ENCODE measurements around the gene CCSER1.

CCSER1 gene

GRCh38 chr4:90127223-90127705 lies at the start of gene CCSER1:
TSS of gene CCSER1 (plus strand) at chr4:90127394.
- peak; percentile 87 for DNase-seq

DNA sequence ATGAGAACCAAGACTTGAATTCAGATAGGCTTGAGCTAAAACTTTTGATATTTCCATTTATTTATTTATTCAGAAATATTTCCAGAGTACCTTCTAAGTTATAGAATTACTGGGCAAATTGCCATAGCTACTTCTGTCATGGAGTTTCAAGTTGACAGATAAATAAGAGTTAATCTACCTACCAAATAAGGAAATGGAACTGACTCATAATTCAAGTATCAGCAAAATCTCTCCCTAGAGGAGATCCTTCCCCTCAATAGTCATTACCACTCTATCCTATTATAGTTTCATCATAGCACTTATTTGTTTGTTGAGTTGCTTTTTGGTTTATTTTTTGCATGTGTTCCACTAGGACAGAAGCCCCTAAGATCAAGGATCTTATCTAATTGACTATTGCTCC lies 48.8 kb upstream of the CCSER1 start:
- peak; percentile 26 for DNase-seq

GRCh38 chr4:90080116-90080515 lies 47.1 kb upstream of the CCSER1 start:
- DNase-seq, result no peak

DNA sequence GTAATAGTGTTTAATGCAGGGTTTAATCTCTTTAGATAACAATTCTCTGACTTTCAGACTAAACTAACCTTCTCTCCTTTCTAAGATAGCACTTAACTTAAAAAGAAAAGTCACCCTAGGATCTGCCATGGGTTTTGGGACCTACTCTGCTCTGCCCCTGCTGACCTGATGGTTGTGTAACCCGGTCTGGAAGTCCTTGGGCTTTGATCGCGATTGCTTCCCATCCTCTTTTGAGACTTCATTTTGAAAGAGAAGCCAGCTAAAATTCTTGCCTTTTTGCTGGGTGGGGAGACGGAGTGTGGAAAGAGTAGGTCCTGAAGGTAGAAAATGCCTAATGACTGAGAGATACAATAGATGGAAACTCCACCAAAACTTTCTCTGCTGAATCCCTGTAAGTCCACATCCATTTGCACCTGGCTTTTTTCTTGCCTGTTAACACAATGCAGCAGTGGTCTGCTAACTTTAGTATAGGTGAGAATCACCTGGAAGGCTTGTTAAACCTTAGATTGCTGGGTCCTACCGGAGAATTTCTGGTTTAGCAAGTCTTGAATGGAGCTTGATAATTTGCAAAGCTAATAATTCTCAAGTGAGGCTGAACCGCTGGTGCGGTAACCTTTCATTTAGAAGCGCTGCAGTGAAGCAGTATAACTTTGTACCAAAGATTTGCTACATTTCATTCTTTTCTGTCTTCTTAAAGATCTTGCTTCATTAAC lies 45.6 kb upstream of the CCSER1 start:
- no peak for DNase-seq

DNA sequence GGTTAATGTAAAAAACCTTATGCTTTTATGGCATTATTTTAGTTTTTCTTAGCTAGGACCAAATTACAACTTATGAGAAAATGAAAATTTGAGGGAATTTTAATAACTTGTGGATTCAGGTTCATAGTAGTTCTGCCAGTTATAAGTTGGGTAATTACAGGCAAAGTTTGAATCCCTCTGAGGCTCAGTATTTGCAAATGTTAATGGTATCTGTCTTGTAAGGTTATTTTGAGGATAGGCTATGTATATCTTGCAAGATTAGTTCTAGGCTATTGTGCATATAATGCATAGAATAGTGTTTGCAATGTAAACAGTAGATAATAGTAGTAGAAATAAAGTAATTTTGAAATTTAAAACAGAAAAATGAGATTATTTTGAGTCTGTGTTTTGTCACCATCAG lies 44.7 kb upstream of the CCSER1 start:
- DNase-seq, result no peak

- no peak for DNase-seq
These were observed 42.8 kb upstream of the CCSER1 start for GRCh38 chr4:90084277-90084966.

GRCh38 chr4:90084967-90085295 lies 42.3 kb upstream of the CCSER1 start:
- DNase-seq, result no peak

DNA sequence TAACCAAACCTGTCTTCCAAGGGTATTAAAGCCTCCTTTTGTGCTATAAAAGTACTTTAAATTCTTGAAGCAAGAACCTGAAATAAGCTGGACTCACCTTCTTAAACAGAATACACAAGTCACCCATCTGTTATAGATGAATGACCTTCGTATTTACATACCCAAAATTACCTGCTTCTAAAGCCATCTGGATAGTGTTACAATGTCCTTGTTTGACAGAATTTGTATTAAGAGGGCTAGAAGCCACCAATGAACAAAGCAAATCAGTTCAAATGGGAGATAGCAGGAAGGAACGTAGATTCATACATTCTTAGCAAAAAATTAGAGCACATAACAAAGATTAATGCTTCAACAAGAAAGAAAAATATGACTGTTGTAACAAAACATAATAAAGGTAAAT lies 33.7 kb upstream of the CCSER1 start:
- no peak for DNase-seq

DNA sequence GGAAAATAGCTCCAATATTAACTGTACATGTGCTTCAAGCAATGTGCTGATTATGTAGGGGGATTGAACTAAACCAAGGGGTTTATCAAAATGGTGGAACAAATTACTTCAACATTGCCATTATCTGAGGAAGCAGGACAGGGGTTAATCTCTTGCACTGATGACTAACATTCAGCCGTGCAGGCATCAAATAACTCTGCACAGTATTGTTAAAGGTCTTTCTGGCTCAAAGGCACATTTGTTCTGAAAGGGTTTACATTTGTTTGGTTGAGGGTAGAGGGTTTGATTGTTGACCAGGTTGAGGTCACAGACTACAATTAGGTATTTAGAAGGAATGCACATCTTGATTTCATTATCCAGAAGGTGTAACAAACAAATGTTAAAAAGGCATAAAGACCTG lies 32.2 kb upstream of the CCSER1 start:
- no peak for DNase-seq

GRCh38 chr4:90099812-90100211 lies 27.4 kb upstream of the CCSER1 start:
- no peak for DNase-seq

- DNase-seq, result no peak
These were observed 23.2 kb upstream of the CCSER1 start for GRCh38 chr4:90103991-90104390.

DNA sequence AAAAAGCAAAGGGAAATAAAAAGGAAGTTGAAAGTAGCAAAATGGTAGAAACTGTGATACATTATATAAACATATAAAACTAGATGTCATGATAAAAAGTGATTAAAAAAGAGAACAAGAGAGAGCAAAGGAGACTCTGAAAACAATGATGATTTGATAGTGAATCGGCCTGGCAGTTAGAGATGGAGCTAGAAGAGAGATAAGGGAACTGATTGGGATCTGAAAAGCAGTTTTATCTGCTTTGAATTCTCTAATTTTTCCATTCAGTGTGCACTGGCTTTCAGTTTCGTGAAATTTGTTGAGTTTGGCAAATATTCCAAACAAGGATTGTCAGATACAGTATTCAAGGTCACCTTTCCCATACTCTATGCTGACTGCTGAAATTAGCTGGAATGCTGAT lies 21.9 kb upstream of the CCSER1 start:
- DNase-seq, result no peak

GRCh38 chr4:90112715-90113114 lies 14.5 kb upstream of the CCSER1 start:
- no peak for DNase-seq

DNA sequence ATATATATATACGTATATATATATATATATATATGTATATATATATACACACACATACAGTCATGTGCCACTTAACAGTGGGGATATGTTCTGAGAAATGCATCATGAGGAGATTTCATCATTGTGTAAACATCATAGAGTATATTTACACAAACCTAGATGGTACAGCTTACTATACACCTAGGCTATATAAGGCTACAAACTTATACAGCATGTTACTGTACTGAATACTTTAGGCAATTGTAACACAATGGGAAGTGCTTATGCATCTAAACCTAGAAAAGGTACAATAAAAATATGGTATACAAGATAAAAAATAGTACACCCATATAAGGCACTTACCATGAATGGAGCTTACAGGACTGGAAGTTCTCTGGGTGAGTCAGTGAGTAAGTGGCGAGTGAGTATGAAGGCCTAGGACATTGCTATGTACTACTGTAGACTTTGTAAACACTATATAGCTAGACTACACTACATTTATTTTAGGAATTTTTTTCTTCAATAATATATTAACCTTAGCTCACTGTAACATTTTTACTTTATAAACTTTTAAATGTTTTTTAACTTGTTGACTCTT lies 13.2 kb upstream of the CCSER1 start:
- no peak for DNase-seq

GRCh38 chr4:90118527-90119195 lies 8.5 kb upstream of the CCSER1 start:
- DNase-seq, result no peak

- no peak for DNase-seq
These were observed 7.2 kb upstream of the CCSER1 start for GRCh38 chr4:90120037-90120436.

DNA sequence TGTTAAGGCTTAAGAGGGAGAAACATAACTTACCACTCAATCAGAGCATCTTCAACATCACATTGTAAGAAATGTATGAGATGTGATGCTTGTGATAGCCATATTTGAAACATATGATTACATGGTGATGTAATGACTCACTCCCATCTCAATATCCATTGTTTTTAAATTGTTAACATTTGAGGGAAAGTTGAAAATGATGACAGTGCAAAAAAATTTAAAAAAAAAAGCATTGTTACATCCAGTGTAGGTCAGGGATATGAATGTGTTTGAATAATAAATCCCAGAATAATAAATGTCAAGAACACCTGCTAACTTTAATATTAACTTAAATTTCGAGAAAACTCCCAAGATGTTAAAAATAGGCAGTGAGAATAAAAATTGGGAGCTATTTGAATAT lies 6.4 kb upstream of the CCSER1 start:
- no peak for DNase-seq

DNA sequence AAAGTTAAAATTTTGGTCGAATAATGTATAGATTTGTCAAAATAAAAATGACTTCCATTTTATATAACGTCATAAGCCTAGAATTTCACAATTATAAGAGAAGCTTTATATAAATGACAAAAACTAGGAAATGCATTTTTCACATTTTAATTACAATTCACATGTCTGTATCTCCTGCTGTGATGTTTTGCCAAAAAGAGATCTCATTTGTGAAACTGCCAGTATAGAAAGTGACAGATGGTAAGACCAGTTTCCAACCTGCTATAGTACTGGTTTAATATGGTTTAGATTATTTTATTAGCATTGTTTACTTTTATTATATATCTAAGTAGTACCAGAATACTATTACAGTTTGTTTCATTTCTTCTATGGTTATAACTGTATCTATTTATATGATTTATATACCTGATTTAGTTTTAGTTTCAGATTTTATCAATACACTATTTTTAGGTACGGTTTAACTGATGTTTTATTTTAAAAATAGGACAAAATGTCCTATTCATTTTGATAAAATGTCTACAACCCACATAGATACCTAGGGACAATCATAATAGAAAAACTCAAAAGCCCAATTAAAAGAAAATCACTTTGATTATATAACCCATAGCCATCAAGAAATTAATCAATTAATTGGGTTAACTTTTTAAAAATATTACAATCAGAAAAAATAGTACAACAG lies 5.4 kb upstream of the CCSER1 start:
- DNase-seq, result peak; percentile 90

DNA sequence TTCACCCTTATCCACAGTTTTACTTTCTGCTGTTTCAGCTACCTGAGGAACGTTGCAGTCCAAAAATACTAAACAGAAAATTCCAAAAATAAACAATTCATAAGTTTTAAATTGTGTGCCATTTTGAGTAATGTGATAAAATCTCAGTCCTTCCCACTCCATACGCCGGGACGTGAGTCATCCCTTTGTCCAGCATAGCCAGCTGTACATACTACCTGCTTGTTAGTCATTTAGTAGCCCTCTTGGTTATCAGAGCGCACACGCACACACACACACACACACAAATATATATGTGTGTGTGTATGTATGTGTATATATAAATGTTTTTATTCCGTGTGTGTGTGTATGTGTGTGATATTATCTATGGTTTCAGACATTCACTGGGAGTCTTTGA lies 4.8 kb upstream of the CCSER1 start:
- DNase-seq, result peak; percentile 46

GRCh38 chr4:90124276-90124675 lies 2.9 kb upstream of the CCSER1 start:
- DNase-seq, result peak; percentile 81

GRCh38 chr4:90126805-90127204 lies 389 bp upstream of the CCSER1 start:
- no peak for DNase-seq

- DNase-seq, result no peak
These were observed 632 bp downstream of the CCSER1 start for GRCh38 chr4:90127706-90128345.
